K562 (cell line): ENCODE results near the gene ALDH9A1. TPM values are rescaled to one million over a fixed set of nuclear protein-coding genes. Genes with fewer than 3 reads are reported as not detected.

Source experiments
- ATAC-seq: fragments of 200-7000 bp; cut with Tn5 transposase; 3 replicates; pipeline ENCODE4 v1.9.1; 2020; ENCODE audit warnings: moderate library complexity
- BruUV-seq: library from RNA; stranded (reverse); fragments of 400-500 nt; replicated peaks from 2 replicates; lab custom pipeline; 2021; lab: Mats Ljungman, UMichigan
- CTCF ChIA-PET: fragments of 300-600 bp; formaldehyde crosslinking; extraction: SDS; loops from one replicate; lab custom pipeline; 2021; ENCODE audit warnings: low intra/inter-chr PET ratio; lab: Yijun Ruan, JAX
- POLR2A ChIA-PET: fragments of 300-600, 350-650 bp; sonication (Branson Sonifier 250); formaldehyde crosslinking; extraction: SDS; loops from one replicate; lab custom pipeline; 2021; ENCODE audit warnings: antibody characterized with exemption, inconsistent platforms; lab: Yijun Ruan, JAX
- DNase-seq, 4 experiments: peaks; one replicate each; pipeline versions ENCODE4 v3.0.0 to v3.0.0-alpha.2; 2011 to 2018; ENCODE audit warnings: low spot score in 3 of 4, mixed read lengths in 3 of 4; ENCODE audit errors: extremely low read depth in 1 of 4
- FAIRE-seq: peaks from 2 replicates; lab custom pipeline; 2011; peaks lifted over from hg19 to GRCh38; lab: Jason Lieb, UNC
- H2AFZ ChIP-seq: 2 replicates; pipeline ENCODE4 v1.6.0; 2011; ENCODE audit warnings: low read depth, low read length, control low read depth, inconsistent platforms
- H3K27ac ChIP-seq: fragments of 200-600 bp; 3 replicates; pipeline ENCODE4 v1.8.0; 2011; ENCODE audit warnings: low read depth, mild to moderate bottlenecking, control low read depth, inconsistent platforms, low read length, moderate library complexity, mixed read lengths; ENCODE audit errors: extremely low read depth
- H3K27me3 ChIP-seq, 2 experiments: fragments of 300-600 bp in 1 of 2; 2 replicates in 1 of 2; 3 replicates in 1 of 2; pipeline versions ENCODE4 v1.6.0 to v1.8.0; 2011; ENCODE audit warnings: inconsistent platforms in 2 of 2, low read length in 2 of 2, mild to moderate bottlenecking in 1 of 2, mixed read lengths in 1 of 2, moderate library complexity in 1 of 2; ENCODE audit not compliant: control insufficient read depth in 2 of 2, insufficient read depth in 2 of 2
- H3K36me3 ChIP-seq: fragments of 300-600 bp; 3 replicates; pipeline ENCODE4 v1.8.0; 2011; ENCODE audit warnings: mild to moderate bottlenecking, low read length, inconsistent platforms; ENCODE audit not compliant: control insufficient read depth, insufficient read depth
- H3K4me1 ChIP-seq, 2 experiments: fragments of 200-600 bp in 1 of 2; replicated peaks in 1 of 2; 2 replicates in 1 of 2; 3 replicates in 1 of 2; pipeline versions ENCODE4 v1.5.1 to v1.8.0; 2011; ENCODE audit warnings: inconsistent platforms in 2 of 2, low read length in 2 of 2, mild to moderate bottlenecking in 1 of 2, mixed read lengths in 1 of 2, moderate library complexity in 1 of 2; ENCODE audit not compliant: control insufficient read depth in 2 of 2, insufficient read depth in 2 of 2
- H3K4me2 ChIP-seq: 2 replicates; pipeline ENCODE4 v1.6.1; 2011; ENCODE audit warnings: low read length, control low read depth, inconsistent platforms, mixed read lengths; ENCODE audit not compliant: insufficient read depth
- H3K4me3 ChIP-seq: fragments of 200-600 bp; sonication (generic), shearing (Covaris generic); 2 replicates; pipeline ENCODE4 v1.5.1; 2016; ENCODE audit warnings: control low read depth, inconsistent platforms
- H3K79me2 ChIP-seq: fragments of 200-600 bp; 3 replicates; pipeline ENCODE4 v1.8.0; 2011; ENCODE audit warnings: low read length, inconsistent platforms; ENCODE audit not compliant: control insufficient read depth, insufficient read depth
- H3K9ac ChIP-seq, 2 experiments: 2 replicates each; pipeline versions ENCODE4 v1.6.0 to v1.6.1; 2011; ENCODE audit warnings: low read depth in 2 of 2, low read length in 2 of 2, control low read depth in 1 of 2, inconsistent platforms in 1 of 2, mild to moderate bottlenecking in 1 of 2, mixed read lengths in 1 of 2; ENCODE audit not compliant: insufficient read depth in 1 of 2
- H3K9me1 ChIP-seq: one replicate; pipeline ENCODE4 v1.6.0; 2011; ENCODE audit warnings: inconsistent platforms, mild to moderate bottlenecking, low read length, moderate library complexity; ENCODE audit not compliant: control insufficient read depth, insufficient read depth
- H3K9me3 ChIP-seq: replicated peaks from 2 replicates; pipeline ENCODE4 v1.5.1; 2011; ENCODE audit warnings: low read depth, low read length, inconsistent platforms; ENCODE audit not compliant: control insufficient read depth, insufficient read depth
- H4K20me1 ChIP-seq: replicated peaks from 2 replicates; pipeline ENCODE4 v1.6.1; 2011; ENCODE audit warnings: low read length, inconsistent platforms, mixed read lengths; ENCODE audit not compliant: control insufficient read depth, insufficient read depth
- C11orf30 ChIP-seq: fragments of 450-650 bp; IDR thresholded peaks from 2 replicates; pipeline ENCODE4 v1.6.1; 2016; ENCODE audit warnings: low read depth, mild to moderate bottlenecking
- CEBPG ChIP-seq, 3 experiments: fragments of 200-800 bp in 1 of 3; sonication (Bioruptor generic) in 1 of 3; sonication (generic) in 1 of 3; formaldehyde crosslinking in 1 of 3; IDR thresholded peaks in 2 of 3; conservative IDR thresholded peaks in 1 of 3; 2 replicates each; pipeline versions ENCODE4 v1.6.1 to v1.8.0; 2016 to 2022; ENCODE audit warnings: missing compliant biosample characterization in 2 of 3, missing genetic modification characterization in 2 of 3, mild to moderate bottlenecking in 1 of 3, missing genetic modification reagents in 1 of 3
- MAFF ChIP-seq: IDR thresholded peaks from 2 replicates; pipeline ENCODE4 v1.6.1; 2012; ENCODE audit warnings: low read length, improper control_type of control experiment
- MAFG ChIP-seq: fragments of 450-650 bp; conservative IDR thresholded peaks from 2 replicates; pipeline ENCODE4 v1.6.1; 2016; ENCODE audit warnings: missing genetic modification characterization, missing compliant biosample characterization
- RFX7 ChIP-seq: fragments of 250-450 bp; sonication (Bioruptor Pico); IDR thresholded peaks from 2 replicates; pipeline ENCODE4 v1.5.1; 2021; ENCODE audit warnings: mild to moderate bottlenecking
- XRCC5 ChIP-seq: fragments of 200-400 bp; formaldehyde crosslinking; IDR thresholded peaks from 2 replicates; pipeline ENCODE4 v1.6.1; 2017; ENCODE audit warnings: low read depth, mild to moderate bottlenecking, low read length
- ZNF316 ChIP-seq: fragments of 450-650 bp; IDR thresholded peaks from 2 replicates; pipeline ENCODE4 v1.6.1; 2016
- WGBS: fragments of 100-300 bp; shearing (Covaris generic); methylation state at CpG from one replicate; pipeline ENCODE4 v1.1.6; 2016; ENCODE audit warnings: low coverage, mixed read lengths; ENCODE audit not compliant: insufficient coverage; ENCODE audit errors: missing lambda C conversion rate; 5-methylcytosine and 5-hydroxymethylcytosine counted together
- in situ Hi-C: fragments of 300-500 bp; cut with MboI; formaldehyde crosslinking; loops from 4 replicates; pipeline ENCODE4 v1.15.0; 2018; ENCODE audit warnings: inconsistent platforms, mixed read lengths
- intact Hi-C: fragments of 100-400 bp; cut with micrococcal nuclease; formaldehyde crosslinking; loops from 2 replicates; pipeline ENCODE4 v1.14.2; 2022
- polyA plus RNA-seq, 8 experiments: library from polyadenylated mRNA; depleted of rRNA in 4 of 8; stranded (reverse) in 5 of 8; unstranded in 3 of 8; fragments of >200 nt; fragmentation: Nextera tagmentation in 2 of 8; fragmentation: Illumina TruSeq in 1 of 8; extraction: Ambion mirVana in 2 of 8; extraction: Trizol in 1 of 8; gene quantifications; 2 replicates each; pipeline versions ENCODE4 v1.2.1 to v1.2.3, GENCODE V29; 2011 to 2014; ENCODE audit warnings: inconsistent platforms in 1 of 8, missing spikeins in 1 of 8
- total RNA-seq, 7 experiments: library from RNA; depleted of rRNA in 6 of 7; stranded (reverse); fragments of >200 nt in 6 of 7; fragmentation: Illumina TruSeq in 2 of 7; extraction: Trizol in 2 of 7; gene quantifications; 2 replicates each; pipeline versions ENCODE4 v1.2.1 to v1.2.3, GENCODE V29; 2011 to 2021; ENCODE audit warnings: low replicate concordance in 1 of 7

Gene ALDH9A1
- total and polyA plus RNA-seq, 9 of the 15 experiments (the other 6 are each of a cell fraction or from before 2014, with no cell fraction given) = 26.5 to 54.3 (median 39.2) TPM

GRCh38 chr1:165666152-165666825 lies 32.1 kb downstream of the ALDH9A1 start:
- no peak for ATAC-seq
- CTCF ChIA-PET = no interaction called here
- H3K27ac ChIP-seq = no peak overlapping the region
- H3K9me3 ChIP-seq = no peaks in the 10 kb centered on the region
- no peaks in the 10 kb centered on the region for H3K4me1 ChIP-seq
- no peak overlapping the region for H3K4me2 ChIP-seq
- H3K9me1 ChIP-seq = no peaks in the 10 kb centered on the region
- no peak for FAIRE-seq
- no peaks in the 10 kb centered on the region for H3K27me3 ChIP-seq
- H3K4me3 ChIP-seq = no peak overlapping the region
- H2AFZ ChIP-seq = no peak overlapping the region
- no peaks in the 10 kb centered on the region for H4K20me1 ChIP-seq
- intact Hi-C loops = no loop called here
- H3K36me3 ChIP-seq = peaks cover 81% of the 10 kb centered on the region
- POLR2A ChIA-PET = interaction anchor here (1.2 to 2.3 kb wide), 3 partner anchors 8 to 19 kb away, joined by 3 to 10 read pairs (median 8); no protein-coding TSS in a partner anchor
- TF ChIP-seq RFX7 = no peak
- TF ChIP-seq CEBPG (CRISPR knock-in tag; IDR thresholded peaks at IDR 0.05) = no peak
- TF ChIP-seq CEBPG (tag; conservative IDR thresholded peaks at IDR 0.05 in 1 of 2, IDR thresholded peaks at IDR 0.05 in 1 of 2) = peak; percentile 32 to 39; a peak in 3 of 4 replicates
- TF ChIP-seq, all 486 proteins: peak for 1
- H3K9ac ChIP-seq = no peak overlapping the region
- DNase-seq = no peak
- no TSS peak for BruUV-seq
- in situ Hi-C loops = no loop called here
- H3K79me2 ChIP-seq = no peaks in the 10 kb centered on the region
- WGBS = 89% methylated on average over 5 of the region's 5 CpGs

GRCh38 chr1:165662186-165662585 lies 36.2 kb downstream of the ALDH9A1 start:
- FAIRE-seq (no peak), DNase-seq (no peak), ATAC-seq (no peak)
- Histone ChIP-seq H3K9ac (no peak overlapping the region), H3K9me3 (no peaks in the 10 kb centered on the region), H3K4me3 (no peak overlapping the region), H3K9me1 (no peaks in the 10 kb centered on the region), H3K27ac (no peak overlapping the region), H3K27me3 (no peaks in the 10 kb centered on the region), H4K20me1 (no peaks in the 10 kb centered on the region), H3K79me2 (no peaks in the 10 kb centered on the region), H3K36me3 (peaks cover 55% of the 10 kb centered on the region), H2AFZ (no peak overlapping the region), H3K4me1 (no peaks in the 10 kb centered on the region), H3K4me2 (no peak overlapping the region)
- TSS peak; percentile 37 for BruUV-seq
- CTCF ChIA-PET = no interaction called here
- WGBS = 89% methylated on average over 3 of the region's 3 CpGs
- TF ChIP-seq MAFF (0 out of 2 replicates have a peak, but pooled peaks have one; percentile 22), C11orf30 (peak; percentile 55; the same call in 1 of the 2 replicates), MAFG (tag) (0 out of 2 replicates have a peak, but pooled peaks have one; percentile 20), XRCC5 (no peak), ZNF316 (peak; percentile 68)
- in situ Hi-C loops = no loop called here
- intact Hi-C loops = no loop called here
- POLR2A ChIA-PET = interaction anchor here (1.2 kb wide), 1 partner anchor 25 kb away, joined by 3 read pairs; no protein-coding TSS in a partner anchor
